SW480 (cell line): ENCODE results near the gene CACNA2D3.
A peak's percentile ranks its signal among the peaks of the same experiment; 100 is the strongest.

Experiments
- DNase-seq: peaks from one replicate; pipeline ENCODE4 v3.0.0-alpha.2; 2016; ENCODE audit warnings: low spot score

Gene CACNA2D3

GRCh38 chr3:54530944-54531343, 408.6 kb downstream of the CACNA2D3 start:
- no peak for DNase-seq

DNA sequence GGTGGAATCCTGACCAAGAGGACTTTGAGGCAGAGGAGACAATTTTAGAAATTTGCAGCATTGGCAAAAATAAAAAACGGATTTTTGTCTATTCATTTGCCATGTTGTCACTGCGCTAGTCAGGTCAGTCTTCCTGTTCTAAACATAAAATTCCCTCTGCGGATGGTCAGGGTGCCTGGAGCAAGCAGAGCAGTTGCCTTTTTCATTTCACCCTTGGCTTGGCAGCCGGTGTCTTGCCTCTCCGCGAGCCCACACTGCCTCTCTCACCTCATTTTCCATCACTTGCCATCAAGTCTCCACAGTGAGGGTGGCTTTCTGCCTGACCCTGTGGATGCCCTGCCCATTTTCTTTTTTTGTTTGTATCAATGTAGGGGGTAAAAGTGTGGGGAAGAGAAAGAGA, 409.4 kb downstream of the CACNA2D3 start:
- no peak for DNase-seq

GRCh38 chr3:54533856-54534255, 411.5 kb downstream of the CACNA2D3 start:
- peak; percentile 32 for DNase-seq

DNA sequence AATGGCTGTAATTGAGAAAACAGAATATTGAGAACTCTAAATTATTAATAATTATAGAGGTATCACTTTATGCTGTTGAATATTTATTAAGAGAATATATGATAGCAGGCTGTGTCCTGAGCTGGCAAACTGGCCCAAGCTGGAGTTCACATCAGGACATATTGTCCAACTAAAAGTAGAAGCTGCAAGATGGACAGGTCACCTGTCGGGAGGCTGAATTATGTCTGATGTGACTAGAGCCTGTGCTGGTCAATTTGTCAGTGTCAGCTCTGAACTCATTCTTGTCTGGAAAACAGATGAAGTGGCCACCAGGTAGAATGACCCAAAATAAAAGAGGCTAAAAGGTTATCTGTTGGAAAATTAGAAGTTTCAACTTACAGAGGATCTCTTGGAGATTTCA, 413.3 kb downstream of the CACNA2D3 start:
- no peak for DNase-seq

DNA sequence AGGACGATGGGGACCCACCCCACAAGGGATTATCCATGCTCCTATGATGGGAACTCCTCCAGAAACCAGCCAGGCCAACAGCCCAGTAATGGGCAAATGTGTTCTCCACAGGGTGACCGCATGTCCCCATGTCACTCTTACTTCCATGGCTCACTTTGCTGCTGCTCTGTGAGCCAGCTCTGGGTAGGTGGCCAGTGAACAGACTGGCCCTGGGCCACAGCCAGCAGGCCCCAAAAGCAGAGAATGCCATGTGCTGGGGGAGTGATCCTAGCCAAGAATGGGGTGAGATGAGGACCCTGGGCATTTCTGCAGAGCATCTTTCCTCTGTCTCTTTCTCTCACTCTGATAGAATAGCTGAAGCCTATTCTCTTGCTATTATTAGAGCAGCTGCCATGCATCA, 414.1 kb downstream of the CACNA2D3 start:
- DNase-seq: no peak

DNA sequence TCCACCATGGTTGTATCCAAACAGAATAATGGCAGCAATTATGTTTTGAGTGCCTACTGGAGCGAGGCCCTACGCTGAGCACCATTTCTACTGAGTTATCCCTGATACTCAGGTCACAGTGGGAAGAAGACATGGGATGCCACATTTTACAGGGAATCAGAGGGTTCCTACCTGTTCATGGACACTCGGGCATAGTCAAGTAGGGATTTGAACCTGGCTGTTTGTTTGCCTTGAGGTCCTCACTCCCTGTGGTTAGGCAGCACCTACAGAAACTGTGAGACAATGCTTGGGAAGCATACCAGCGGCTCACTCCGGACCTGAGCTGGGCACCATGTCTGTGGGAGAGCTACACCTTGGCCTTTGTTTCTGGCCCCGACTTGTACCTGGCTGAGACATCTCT, 415.2 kb downstream of the CACNA2D3 start:
- DNase-seq: no peak

GRCh38 chr3:54538346-54538745, 416.0 kb downstream of the CACNA2D3 start:
- DNase-seq: peak; percentile 2

- DNase-seq: no peak
These were observed 419.0 kb downstream of the CACNA2D3 start for GRCh38 chr3:54541369-54541768.

- DNase-seq: no peak
These were observed 421.1 kb downstream of the CACNA2D3 start for GRCh38 chr3:54543446-54543845.

GRCh38 chr3:54547051-54547450, 424.7 kb downstream of the CACNA2D3 start:
- no peak for DNase-seq

DNA sequence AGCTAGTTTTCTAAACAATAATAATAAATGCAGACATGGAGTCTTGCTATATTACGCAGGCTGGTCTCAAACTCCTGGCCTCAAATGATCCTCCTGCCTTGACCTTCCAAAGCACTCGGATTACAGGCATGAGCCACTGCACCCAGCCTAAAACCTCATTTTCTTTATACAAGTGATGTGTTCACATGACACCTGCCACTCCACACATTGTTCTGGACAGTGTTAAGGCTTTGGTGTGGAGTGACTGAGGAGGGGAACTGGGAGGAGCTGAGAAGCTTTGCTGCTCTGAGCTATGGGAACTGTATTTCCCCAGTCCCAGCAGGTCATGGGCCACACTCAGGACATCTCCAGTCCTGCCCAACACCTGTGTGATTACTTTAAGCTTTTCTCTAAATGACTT, 425.5 kb downstream of the CACNA2D3 start:
- no peak for DNase-seq

- no peak for DNase-seq
These were observed 427.4 kb downstream of the CACNA2D3 start for GRCh38 chr3:54549607-54550220.

DNA sequence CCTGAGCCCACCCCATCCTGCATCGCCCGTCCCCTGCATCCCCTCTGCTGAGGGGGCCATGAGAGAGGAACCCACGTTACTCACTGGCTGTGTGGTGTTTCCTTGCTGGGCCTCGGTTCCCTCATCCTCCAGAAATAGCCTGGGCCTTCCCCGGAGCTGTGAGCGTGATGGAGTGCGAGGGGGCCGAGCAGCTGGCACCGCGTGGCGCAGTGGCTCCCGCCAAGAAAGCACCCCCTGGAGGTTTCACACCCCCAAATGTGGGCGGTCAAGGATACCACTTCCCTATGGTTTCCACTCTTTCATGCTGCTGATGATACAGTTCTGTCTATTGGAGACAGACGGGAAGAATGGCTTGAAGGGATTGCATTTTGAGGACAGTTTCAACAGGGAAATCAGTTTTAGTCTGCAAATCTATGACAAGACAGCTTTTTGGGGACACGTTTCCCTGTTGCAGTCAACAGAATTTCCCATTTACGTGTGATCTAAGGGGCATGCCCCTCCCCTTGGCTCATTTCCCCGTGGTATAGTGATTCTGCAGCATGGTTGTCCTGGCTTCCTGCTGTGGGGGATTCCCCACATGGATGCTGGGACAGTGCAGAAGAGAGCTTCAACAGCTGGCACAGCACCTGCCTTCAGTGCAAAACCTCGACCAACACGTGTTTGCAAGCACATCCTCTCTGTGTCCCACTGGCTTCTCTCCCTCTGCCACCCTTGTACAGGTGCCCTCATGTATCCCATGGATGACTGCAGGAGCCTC, 428.0 kb downstream of the CACNA2D3 start:
- no peak for DNase-seq

GRCh38 chr3:54556630-54557029, 434.3 kb downstream of the CACNA2D3 start:
- DNase-seq: no peak

- no peak for DNase-seq
These were observed 435.4 kb downstream of the CACNA2D3 start for GRCh38 chr3:54557538-54558428.

DNA sequence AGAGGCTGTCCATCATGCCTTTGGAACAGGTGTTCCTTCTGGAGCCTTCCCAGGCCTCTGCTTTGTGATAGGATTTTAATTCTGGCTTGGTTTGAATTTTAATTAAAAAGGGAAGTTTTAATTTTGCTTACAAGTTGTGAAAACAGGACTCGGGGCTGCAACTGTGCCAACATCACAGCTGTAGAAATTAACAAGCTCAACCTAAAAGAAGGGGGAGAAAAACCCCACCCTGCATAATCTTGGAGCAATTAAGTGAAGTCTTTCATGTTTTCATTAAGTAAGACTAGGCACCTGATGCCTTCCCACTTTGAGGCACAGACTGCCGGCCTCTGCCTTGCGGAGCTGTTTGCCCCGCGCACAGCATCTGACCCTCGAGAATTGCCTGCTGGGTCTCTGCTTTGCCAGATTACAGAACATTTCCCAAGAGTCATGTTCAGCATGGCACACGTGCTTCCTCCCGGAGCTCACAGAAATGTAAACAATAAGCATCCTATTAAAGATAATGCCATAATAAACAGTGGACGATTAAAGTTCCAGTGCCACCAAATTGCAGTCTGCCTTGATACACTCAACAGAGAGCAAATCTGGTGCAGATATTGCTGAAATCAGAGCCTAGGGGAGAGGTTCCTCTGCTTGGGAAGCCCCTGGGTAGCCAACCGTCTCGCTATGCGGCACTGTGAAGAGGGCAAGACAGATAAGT, 441.3 kb downstream of the CACNA2D3 start:
- no peak for DNase-seq

DNA sequence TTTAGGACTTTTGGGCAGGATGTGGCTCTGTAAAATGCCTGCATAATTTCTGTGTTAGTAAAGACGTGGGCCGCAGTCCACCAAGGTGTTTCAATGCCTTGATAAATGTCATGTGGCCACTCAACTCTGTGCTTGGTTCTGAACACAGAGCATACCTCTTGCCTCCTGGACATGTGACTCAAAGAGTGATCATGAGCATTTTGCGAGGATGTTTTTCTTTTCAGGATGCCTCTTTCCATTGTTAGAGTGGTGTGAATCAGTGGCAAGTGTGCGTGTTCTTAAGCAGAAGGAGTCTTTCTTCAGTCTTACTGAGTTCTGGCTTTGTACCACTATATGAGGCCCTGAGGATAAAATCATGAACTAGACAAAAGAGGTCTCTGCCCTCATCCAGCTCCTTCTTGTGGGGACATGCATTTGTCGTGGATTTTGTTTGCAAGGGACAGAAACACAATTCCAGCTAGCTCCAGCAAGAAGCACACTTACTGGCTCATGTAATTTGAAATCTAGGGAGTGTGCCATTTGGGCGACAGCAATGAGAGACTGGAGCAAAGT, 442.1 kb downstream of the CACNA2D3 start:
- DNase-seq: no peak

DNA sequence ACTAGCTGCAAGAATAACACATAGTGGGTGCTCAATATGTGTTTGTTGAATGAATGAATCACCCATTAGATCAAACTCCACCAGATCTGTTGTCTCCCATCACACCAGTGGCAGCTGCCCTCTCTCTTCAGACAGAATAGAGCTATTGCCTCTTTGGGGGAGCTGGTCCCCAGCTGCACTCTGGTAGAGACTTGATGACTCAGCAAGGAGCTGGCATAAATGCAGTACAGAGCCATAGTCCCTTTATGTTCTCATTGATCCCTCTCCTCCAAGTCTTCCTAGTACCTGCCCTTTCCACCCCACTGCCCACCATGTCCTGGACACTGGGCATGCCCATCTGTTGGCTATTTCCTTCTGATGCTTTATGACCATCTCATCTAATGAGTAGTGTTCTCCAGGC, 443.6 kb downstream of the CACNA2D3 start:
- no peak for DNase-seq

GRCh38 chr3:54567949-54568348, 445.6 kb downstream of the CACNA2D3 start:
- no peak for DNase-seq

GRCh38 chr3:54570008-54570407, 447.7 kb downstream of the CACNA2D3 start:
- no peak for DNase-seq

GRCh38 chr3:54572197-54572895, 450.0 kb downstream of the CACNA2D3 start:
- no peak for DNase-seq
